Fibroblast of lung (primary cell): ENCODE data around the gene PDE10A. TPM values are rescaled to one million over a fixed set of nuclear protein-coding genes. Genes with fewer than 3 reads are reported as not detected.

ENCODE experiments used
- DNase-seq, 2 donors: peaks; one replicate each; pipeline versions ENCODE4 v3.0.0 to v3.0.0-alpha.2; 2010; ENCODE audit warnings: low read depth in 2 of 2
- H2AFZ ChIP-seq: 2 replicates; pipeline ENCODE4 v1.5.1; 2012; ENCODE audit warnings: low read length, control low read depth, inconsistent platforms
- H3K27ac ChIP-seq: 2 replicates; pipeline ENCODE4 v1.5.1; 2011; ENCODE audit warnings: low read length, control low read depth; ENCODE audit not compliant: insufficient read depth
- H3K27me3 ChIP-seq: 2 replicates; pipeline ENCODE4 v1.5.1; 2011; ENCODE audit warnings: mild to moderate bottlenecking, low read length; ENCODE audit not compliant: control insufficient read depth, insufficient read depth
- H3K36me3 ChIP-seq: 2 replicates; pipeline ENCODE4 v1.5.1; 2011; ENCODE audit warnings: low read length; ENCODE audit not compliant: control insufficient read depth, insufficient read depth
- H3K4me1 ChIP-seq: 2 replicates; pipeline ENCODE4 v1.5.1; 2011; ENCODE audit warnings: low read length; ENCODE audit not compliant: control insufficient read depth, insufficient read depth; ENCODE audit errors: extremely low read depth
- H3K4me2 ChIP-seq: 2 replicates; pipeline ENCODE4 v1.5.1; 2011; ENCODE audit warnings: low read length, control low read depth; ENCODE audit not compliant: insufficient read depth; ENCODE audit errors: extremely low read depth
- H3K4me3 ChIP-seq, 4 experiments: fragments of 200-600 bp in 1 of 4; sonication (generic) in 1 of 4; replicated peaks in 1 of 4; 2 replicates each; pipeline ENCODE4 v1.5.1; 2011 to 2016; ENCODE audit warnings: low read length in 4 of 4, low read depth in 3 of 4, mild to moderate bottlenecking in 3 of 4, control low read depth in 2 of 4, inconsistent platforms in 1 of 4, mixed read lengths in 1 of 4; ENCODE audit not compliant: insufficient read depth in 1 of 4; ENCODE audit errors: control extremely low read depth in 1 of 4
- H3K79me2 ChIP-seq: 2 replicates; pipeline ENCODE4 v1.5.1; 2012; ENCODE audit warnings: mild to moderate bottlenecking, low read length, inconsistent platforms; ENCODE audit not compliant: control insufficient read depth, insufficient read depth
- H3K9ac ChIP-seq: 2 replicates; pipeline ENCODE4 v1.5.1; 2011; ENCODE audit warnings: mild to moderate bottlenecking, low read length, control low read depth; ENCODE audit not compliant: insufficient read depth
- H3K9me3 ChIP-seq: 2 replicates; pipeline ENCODE4 v1.5.1; 2012; ENCODE audit warnings: low read depth, low read length; ENCODE audit not compliant: control insufficient read depth, insufficient read depth
- H4K20me1 ChIP-seq: 2 replicates; pipeline ENCODE4 v1.5.1; 2011; ENCODE audit warnings: low read length; ENCODE audit not compliant: control insufficient read depth, insufficient read depth; ENCODE audit errors: extremely low read depth
- CTCF ChIP-seq, 2 donors: IDR thresholded peaks in 1 of 2; conservative IDR thresholded peaks in 1 of 2; 1 replicate in 1 of 2; 2 replicates in 1 of 2; pipeline ENCODE4 v1.5.1; 2011 to 2012; ENCODE audit warnings: low read length in 2 of 2, control low read depth in 1 of 2, inconsistent platforms in 1 of 2, low read depth in 1 of 2, mild to moderate bottlenecking in 1 of 2
- EZH2 ChIP-seq: IDR thresholded peaks from 2 replicates; pipeline ENCODE4 v1.5.1; 2012; ENCODE audit warnings: low read length, control low read depth, mild to moderate bottlenecking; ENCODE audit errors: missing control alignments
- polyA plus RNA-seq, 2 donors: library from polyadenylated mRNA; depleted of rRNA in 1 of 2; stranded (reverse) in 1 of 2; unstranded in 1 of 2; fragments of >200 nt; gene quantifications; 2 replicates each; pipeline ENCODE4 v1.2.1, GENCODE V29; 2011 to 2012; ENCODE audit warnings: missing spikeins in 1 of 2
- total RNA-seq: library from RNA; depleted of rRNA; stranded (reverse); fragments of >200 nt; gene quantifications from 2 replicates; pipeline ENCODE4 v1.2.1, GENCODE V29; 2014

Gene PDE10A
- total and polyA plus RNA-seq, 2 donors (not counting 1 experiment from before 2014, with no cell fraction given): under 0.01 to 0.19 TPM

GRCh38 chr6:165658395-165659058 is 4.5 kb downstream of the PDE10A start:
- Histone ChIP-seq H3K36me3 (no peaks in the 10 kb centered on the region), H3K9ac (no peak overlapping the region), H3K9me3 (no peaks in the 10 kb centered on the region), H4K20me1 (no peaks in the 10 kb centered on the region), H3K79me2 (no peaks in the 10 kb centered on the region), H3K4me1 (no peaks in the 10 kb centered on the region), H3K27ac (no peak overlapping the region), H2AFZ (no peak overlapping the region), H3K4me2 (no peak overlapping the region), H3K4me3 (no peak overlapping the region), H3K27me3 (peaks cover 3% of the 10 kb centered on the region)
- no peak for TF ChIP-seq CTCF (conservative IDR thresholded peaks at IDR 0.05 in 1 of 2, IDR thresholded peaks at IDR 0.05 in 1 of 2; ENCODE audit: low read depth in 1 of 2, low read length in 2 of 2)
- no peak for TF ChIP-seq EZH2
- no peak for DNase-seq

- Histone ChIP-seq H3K79me2 (no peaks in the 10 kb centered on the region), H3K4me2 (no peak overlapping the region), H3K27ac (no peak overlapping the region), H4K20me1 (no peaks in the 10 kb centered on the region), H3K27me3 (peaks cover 3% of the 10 kb centered on the region), H2AFZ (no peak overlapping the region), H3K9ac (no peak overlapping the region), H3K9me3 (no peaks in the 10 kb centered on the region), H3K4me1 (no peaks in the 10 kb centered on the region), H3K36me3 (no peaks in the 10 kb centered on the region), H3K4me3 (no peak overlapping the region)
- DNase-seq: no peak
- TF ChIP-seq CTCF (conservative IDR thresholded peaks at IDR 0.05 in 1 of 2, IDR thresholded peaks at IDR 0.05 in 1 of 2; ENCODE audit: low read depth in 1 of 2, low read length in 2 of 2) (no peak), EZH2 (no peak)
Observed at GRCh38 chr6:165657325-165657680, 5.7 kb downstream of the PDE10A start.

- no peak for TF ChIP-seq EZH2
- TF ChIP-seq CTCF (conservative IDR thresholded peaks at IDR 0.05 in 1 of 2, IDR thresholded peaks at IDR 0.05 in 1 of 2; ENCODE audit: low read depth in 1 of 2, low read length in 2 of 2): no peak
- no peak overlapping the region for H2AFZ ChIP-seq
- H3K9ac ChIP-seq: no peak overlapping the region
- H3K27ac ChIP-seq: no peak overlapping the region
- no peaks in the 10 kb centered on the region for H3K36me3 ChIP-seq
- peaks cover 3% of the 10 kb centered on the region for H3K27me3 ChIP-seq
- H3K4me3 ChIP-seq: no peak overlapping the region
- H3K4me1 ChIP-seq: no peaks in the 10 kb centered on the region
- no peaks in the 10 kb centered on the region for H4K20me1 ChIP-seq
- no peaks in the 10 kb centered on the region for H3K9me3 ChIP-seq
- H3K79me2 ChIP-seq: no peaks in the 10 kb centered on the region
- no peak overlapping the region for H3K4me2 ChIP-seq
- no peak for DNase-seq
Observed at GRCh38 chr6:165656581-165657324, 6.3 kb downstream of the PDE10A start.
